COLO829 (cell line): ENCODE measurements around the gene LRCH1.
A peak's percentile ranks its signal among the peaks of the same experiment; 100 is the strongest.

Experiments used
- DNase-seq: peaks from one replicate; pipeline ENCODE4 v3.0.0; 2012; ENCODE audit warnings: low spot score

LRCH1 gene

DNA sequence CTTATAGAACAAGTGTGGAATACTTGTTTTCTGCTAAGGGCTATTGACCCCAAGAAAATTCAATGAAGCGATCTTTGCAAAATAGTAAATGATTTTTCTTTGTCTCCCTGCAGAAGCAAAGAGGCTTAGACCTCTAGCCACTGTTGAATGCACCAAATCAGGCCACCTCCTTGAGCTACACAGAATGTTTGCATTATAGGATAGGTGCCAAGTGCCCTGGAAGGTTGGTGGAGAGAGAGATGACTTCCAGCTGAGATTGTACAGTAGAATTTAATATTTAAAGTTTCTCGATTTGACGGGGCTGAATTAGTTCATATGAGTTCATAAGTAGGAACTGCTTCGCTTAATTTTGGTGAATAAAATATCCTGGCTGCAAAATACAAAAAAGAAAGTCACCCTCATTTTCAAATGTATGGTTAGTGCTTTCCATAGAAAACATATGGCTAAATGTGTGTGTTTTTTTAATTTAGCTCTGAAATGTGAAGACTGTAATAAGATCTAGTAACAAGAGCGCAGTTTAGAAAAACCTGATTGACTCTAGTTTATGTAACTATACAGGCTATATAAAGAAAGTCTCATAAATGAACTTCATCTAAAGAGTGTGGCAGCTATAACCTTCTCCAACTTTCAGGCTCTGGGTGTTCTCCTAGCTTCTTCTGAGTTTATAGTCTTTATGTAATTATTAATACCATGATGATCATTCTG, 41.6 kb downstream of the LRCH1 start:
- no peak for DNase-seq

DNA sequence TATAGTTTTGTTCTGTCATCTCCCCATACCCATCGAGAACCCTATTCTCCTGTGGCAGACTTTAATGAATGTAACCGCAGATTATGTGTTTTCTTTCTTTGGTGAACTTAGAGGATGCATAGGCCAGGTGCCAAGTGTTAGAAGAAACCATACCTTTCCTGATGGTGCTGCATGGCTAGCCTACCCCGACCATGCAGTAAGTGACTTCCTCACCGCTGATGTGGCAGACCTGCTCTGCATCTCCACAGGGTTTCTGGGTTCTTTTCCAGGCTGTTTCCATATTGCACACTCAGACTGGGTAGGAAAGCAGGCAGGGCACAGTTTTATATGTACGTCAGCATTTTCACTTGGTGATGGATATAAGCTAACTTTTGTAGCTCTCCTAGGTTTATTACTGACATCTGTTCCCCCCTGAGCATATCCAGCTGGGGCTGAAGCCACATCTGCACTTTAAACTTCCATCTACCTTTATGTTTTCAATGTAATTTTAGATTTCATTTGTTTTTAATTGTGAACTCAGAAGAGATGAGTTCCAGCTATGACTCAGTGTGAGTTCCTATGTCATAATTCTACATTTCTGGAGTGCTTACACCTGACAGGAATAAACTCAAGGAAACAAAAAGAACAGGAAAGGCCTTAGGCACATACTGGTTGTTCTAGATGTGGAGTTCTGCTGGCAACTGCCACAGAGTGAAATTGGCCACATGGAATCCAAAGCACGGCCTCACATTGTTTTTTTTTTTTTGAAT, 42.3 kb downstream of the LRCH1 start:
- DNase-seq = no peak

DNA sequence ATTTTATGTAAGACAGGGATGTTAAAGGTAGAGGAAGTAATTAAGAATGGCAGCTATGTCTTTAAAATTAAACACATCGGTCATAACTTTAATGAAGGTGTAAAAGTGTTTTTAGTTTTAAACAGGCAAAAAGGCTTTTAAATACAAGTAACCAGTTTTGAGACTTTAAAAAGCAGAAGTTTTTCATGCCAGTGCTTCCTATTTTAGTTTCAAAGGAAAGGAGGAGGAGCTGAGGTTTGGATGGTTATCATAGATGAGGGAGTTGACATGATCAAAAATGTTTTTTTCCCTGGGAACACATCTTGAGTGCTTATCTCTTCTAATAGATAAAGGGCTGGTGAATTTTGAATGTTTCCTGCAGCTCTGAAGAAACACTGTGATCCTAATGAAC, 42.9 kb downstream of the LRCH1 start:
- DNase-seq = no peak

DNA sequence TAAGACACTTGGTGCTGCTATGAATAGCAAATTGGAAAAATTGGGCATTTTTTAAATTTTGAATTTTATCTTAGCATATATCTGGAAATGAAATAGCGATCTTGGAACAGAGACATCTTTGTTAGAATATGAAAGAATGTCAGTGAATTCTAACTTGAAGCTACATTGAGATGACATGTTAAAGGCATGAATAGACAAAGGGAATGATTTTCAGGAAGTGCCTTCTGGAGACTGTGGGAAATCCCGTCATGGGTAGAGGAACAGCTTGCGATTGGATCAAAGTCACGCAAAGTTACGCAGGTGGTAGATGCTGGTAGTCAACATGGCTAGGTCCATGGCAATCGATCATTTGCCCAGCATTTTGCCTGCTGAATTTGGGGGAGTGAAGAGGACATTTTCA, 43.5 kb downstream of the LRCH1 start:
- DNase-seq = peak; percentile 81

DNA sequence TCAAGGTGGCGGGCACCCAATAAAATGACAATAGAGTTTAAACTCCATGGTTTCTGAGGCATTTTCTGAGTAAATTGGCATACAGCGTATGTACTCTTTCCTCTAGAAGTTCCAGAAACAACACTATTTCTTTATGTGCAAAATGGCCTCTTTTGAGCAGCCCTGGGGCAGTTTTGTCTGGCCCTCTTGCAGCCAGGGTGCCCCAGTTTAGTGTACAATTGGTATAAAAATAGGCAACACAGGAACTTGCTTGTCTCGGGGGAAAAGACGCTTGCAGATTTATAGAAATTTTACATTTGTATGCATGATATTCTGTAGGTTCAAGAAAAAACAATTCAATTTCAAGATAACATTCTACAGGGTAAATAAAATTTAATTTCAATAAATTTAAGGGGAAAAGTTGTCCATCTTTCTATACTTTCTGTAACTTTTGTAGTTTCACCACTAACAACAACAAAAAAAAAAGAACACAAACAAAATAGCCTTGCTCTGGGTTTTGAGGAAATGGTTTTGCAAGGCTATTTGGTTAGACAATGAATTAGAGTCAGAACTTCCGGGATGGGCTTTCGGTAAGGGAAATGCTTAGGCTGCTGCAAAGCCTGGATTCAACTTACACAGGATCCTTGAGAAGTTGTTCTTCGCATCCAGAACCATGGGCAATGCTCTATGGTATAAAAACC, 45.3 kb downstream of the LRCH1 start:
- DNase-seq = no peak

DNA sequence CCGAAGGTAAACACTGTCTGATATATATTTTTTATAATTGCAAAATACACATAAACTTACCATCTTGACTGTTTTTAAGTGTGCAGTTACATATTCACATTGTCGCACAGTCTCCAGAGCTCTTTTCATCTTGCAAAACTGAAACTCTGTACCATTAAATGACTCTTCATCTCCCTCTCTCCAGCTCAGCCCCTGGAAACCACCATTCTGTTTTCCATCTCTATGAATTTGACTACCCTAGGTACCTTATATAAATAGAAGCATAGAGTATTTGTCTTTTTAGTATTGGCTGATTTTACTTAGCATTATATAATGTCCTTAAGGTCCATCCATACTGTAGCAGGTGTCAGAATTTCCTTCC, 45.8 kb downstream of the LRCH1 start:
- no peak for DNase-seq

DNA sequence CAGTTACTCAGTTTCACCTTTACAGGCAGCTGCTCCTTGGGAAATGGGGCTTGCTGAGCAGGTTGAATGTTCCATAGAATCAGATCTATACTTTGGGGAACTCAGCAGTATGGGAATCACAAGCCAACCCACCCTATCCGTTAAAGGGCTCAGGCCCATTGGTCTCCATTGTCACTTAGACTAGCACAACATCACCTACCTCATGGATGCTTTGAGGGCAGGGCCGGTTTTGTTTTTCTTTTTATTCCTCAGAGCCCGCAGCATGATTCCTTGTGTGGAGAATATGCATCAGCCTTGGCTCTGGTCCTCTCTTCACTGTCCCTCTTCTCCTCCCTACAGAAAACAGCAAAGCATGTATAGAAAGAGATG, 48.0 kb downstream of the LRCH1 start:
- DNase-seq = no peak

DNA sequence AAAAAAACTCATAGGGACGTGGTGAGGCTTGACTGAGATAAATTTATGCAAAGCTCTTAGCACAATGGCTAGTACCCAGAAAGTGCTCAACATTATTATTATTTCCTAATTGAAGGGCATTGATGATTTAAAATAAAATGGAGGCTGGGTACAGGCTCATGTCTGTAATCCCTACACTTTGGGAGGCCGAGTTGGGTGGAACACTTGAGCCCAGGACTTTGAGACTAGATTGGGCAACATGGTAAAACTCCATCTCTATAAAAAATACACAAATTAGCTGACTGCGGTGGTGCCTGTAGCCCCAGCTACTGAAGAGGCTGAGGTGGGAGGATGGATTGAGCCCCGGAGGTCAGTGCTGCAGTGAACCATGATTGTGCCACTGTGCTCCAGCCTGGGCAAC, 49.6 kb downstream of the LRCH1 start:
- no peak for DNase-seq

DNA sequence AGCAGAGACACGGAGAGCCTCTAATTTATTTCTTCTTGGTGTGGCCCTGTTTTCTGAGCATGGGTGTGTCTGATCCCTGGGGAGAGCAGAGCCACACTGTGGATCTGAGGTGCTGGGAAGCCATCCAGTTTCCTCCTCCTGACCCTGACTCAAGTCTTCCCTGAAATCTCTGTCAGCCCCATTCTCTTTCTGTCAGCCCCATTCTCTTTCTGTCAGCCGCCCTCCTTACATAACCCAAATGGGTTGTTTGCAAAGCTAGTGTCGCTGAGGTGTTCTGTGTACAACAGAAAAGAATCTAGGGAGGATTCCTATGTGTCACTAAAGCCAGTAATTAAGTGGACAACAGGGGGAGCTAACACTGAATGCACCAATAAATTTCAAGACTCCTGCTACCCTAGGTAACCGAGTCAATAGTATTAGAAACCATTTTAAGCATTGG, 50.2 kb downstream of the LRCH1 start:
- DNase-seq = no peak

DNA sequence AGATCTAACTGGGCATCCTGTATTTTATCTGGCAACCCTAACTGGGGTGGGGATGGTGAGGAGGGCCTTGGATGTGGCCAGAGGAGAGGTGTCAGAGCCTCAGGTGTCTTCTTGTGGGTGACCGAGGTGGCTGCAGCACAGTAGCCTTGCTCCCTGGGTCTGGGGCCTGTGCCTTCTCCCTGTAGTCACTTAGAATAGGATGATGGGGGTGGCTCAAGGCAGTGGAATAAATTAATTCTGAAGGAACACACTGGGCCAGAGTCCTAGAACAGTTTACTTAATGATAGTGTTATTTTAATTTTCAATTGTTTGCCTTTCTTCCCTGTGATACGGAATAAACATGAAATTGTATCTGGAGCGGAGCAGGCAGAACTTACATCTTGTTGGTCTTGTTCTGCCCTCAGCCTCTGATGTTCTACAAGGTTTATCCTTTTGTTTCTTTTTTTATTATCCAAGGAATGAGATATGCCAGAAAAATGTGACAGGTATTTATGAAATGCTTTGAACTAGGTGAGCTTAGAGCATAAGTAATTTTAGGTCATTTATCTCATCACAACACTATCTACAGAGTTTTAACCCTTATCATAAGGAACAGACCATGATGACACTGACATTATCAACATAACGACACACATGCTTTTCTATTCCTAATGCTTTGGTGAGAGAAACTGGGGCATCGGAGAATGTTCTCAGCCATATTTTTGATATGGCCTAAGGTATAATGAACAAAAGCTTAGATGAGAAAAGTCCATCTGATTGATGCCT, 51.4 kb downstream of the LRCH1 start:
- no peak for DNase-seq

DNA sequence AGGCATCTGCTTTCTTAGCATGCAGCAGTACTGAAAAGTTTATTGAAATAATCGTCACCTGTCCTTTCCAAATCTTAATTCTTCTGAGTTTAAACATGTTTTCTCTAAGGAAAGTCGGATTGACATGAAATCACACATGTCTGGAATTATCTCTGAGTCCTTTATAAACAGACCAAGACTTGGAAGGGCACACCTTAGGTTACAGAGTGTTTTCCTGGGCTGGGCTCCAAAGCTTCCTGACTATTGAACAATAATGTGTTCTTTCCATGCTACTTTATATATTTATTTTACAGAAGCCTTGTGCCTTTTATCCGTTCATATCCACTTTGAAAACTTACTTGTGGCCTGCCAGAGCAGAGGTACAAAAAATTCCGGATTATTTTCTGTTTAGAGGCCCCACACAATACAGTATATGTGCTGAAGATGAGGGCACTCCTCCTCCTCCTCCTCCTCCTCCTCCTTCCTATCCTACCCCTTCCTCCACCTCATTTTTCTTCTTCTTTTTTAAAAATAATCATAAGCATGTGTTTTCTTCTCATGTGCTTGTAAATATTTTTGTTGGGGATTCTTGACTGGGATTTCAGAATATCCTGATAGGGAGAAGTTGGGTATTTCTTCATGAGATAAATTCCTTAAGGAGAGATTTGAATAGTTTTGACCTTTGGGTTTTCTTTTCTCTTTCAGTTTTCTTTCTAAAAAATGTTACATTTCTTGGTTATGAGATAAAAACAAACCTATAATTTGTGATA, 52.3 kb downstream of the LRCH1 start:
- no peak for DNase-seq

DNA sequence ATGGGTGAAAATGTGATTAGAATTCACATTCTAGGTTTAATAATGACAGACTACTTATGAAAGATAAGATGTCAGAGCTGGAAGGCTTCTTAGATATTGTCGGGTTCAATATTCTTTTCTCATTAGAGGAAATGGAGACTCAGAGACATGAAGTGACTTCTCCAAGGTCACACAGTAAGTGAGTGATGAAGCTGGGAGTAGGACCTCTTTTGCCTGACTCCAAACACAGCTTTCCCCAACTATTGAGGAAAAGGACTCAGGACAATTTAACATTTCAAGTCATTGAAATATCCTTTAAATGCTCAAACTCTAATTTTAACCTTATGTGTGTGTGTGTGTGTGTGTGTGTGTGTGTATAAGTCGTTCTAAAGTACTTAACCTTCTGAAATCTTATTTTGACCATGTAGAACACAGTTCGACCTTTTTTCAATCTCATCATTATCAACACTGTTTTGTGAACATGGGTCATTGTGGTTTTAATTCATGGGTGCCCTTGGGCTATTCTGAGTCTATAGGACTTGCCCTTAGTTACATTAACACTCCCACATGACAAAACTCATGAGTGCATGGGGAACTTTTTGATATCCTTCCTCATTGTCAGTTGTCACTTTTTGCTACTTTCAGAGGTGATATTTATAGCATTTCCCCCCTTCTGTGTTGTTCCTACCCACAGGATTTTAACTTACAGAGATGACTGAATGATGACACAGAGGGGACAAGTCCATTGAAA, 53.0 kb downstream of the LRCH1 start:
- peak; percentile 50 for DNase-seq

DNA sequence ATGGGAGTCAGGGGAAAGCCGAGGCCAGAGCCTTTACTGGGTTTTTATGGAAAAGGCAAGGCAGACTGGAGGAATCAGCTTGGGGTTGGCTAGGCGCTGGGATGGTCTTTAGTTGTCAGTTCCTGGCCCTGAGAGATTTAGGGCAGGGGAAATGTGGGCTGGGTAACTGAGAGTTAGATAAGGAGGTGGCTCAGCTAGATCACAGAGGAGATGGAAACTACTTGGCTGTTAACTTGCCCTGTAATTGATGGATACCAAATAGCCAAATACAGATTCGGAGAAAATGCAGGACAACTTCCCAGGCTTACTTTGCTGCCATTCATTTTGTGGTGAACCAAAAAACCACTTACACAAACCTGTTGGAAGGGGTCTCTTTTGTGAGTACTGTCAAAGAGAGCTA, 54.0 kb downstream of the LRCH1 start:
- no peak for DNase-seq

DNA sequence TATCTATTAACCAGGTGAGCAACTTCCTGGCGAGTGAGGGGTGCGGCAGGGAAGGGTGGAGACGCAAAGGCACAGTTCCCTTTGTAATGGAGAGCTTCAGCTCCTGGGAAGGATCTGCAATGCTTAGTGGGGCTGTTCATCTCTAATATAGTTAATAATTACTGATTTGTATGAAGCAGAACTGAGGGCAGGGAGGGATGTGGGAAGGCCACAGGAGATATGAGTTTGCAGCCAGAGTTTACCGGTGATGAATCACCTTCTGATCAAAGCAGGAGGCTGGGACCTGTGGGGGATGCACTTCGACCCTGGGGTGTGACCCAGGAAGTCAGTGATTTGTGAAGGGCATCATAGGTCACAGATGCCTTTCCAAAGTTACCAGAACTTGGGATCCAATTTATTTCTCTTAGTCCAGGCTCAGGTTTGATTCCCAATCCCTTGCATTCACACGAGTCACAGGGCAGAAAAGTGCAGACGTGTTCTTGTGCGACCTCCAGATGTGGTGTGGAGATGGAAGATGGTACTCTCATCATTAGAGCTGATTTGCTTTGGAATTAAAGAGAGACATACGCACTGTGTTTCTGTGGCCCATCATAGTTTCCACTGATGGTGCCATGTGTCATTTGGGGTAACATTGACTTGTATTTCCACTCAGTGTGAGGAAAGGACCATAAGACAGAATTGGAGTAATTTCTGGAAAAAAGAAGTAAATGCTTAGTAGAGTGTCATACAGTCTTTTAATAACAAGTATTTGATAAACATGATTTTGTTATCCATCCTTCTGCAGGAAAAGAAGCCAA, 55.0 kb downstream of the LRCH1 start:
- no peak for DNase-seq

DNA sequence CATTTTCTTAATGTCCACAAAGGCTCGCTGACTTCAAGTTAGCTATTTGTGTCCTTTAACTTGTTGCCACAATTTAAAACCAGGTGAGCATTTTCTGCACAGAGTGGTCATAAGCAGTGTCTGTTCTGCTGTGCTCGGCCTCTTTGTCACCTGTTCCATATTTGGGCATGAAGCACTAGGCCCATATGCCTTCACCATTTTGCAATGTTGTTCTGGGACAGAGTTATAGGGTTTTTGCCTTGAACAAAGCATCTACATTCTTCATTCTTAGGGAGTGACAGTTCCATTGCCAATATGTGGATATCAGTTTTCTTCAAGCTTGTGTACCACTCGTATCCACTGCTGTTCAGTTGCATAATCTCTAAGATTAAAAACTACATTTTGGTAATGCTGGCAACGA, 56.1 kb downstream of the LRCH1 start:
- DNase-seq = no peak

DNA sequence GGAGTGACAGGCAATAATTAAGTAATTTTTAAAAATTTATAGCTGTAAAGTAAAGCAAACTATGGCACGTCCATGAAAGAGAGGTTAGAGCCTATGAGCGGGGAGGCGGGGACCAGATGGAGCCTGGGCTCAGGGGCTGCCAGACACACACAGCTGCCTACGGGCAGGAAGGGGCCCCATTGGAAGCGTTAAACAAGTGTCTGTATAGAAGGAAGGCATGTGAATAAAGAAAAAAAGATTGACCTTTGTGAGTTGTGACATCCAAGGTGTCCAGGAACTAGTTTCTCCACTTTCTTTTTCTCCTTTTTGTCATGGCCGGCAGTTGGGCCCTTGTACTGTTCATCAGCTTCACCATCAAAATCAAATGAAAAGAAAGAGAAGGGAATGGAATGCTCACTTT, 56.8 kb downstream of the LRCH1 start:
- DNase-seq = no peak

DNA sequence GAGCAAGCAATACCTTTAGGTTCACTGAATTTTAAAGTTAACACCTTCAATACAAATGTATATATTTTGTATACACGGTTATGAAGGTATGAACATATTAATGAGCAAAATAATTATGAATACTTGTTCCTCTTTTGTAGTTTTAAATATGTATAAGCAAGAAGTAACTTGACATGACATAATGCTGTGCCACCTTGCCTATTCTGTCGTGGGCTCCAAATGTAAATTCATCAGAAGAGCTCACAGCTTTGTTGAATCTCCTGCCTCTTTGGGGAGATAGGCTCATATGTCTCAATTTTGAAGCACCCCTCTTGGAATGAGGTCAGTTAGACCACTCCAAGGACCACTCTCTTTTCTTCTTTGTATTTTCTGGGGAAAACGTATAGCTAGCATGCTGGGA, 59.3 kb downstream of the LRCH1 start:
- no peak for DNase-seq

DNA sequence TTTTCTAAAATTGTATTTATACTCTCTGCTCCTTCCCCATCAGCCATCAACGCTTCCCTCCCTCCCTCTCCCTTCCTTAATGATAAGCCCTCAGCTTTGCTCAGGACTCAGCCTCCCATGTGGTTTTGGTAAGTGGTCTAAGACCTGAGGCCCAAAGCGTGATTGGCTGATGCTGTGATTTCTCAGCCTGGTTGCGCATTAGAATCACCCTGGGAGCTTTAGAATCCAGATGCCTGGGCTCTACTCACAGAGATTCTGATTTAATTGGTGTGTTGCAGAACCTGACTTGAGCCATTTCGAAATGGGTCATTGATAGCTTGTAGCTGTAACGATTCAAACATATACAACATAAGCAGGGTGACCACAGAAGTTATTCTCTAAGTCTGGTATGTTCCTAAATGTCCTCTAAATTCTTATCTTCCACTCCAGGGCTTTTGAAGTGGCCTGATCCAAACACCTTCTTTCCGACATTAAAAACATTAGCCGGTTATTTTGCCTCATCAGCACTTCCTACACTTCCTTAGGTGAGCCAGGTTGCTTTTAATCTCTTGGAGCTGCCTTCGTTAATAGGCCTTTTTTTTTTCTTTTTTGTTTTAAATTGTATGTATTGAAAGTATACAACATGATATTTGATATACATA, 60.6 kb downstream of the LRCH1 start:
- no peak for DNase-seq

DNA sequence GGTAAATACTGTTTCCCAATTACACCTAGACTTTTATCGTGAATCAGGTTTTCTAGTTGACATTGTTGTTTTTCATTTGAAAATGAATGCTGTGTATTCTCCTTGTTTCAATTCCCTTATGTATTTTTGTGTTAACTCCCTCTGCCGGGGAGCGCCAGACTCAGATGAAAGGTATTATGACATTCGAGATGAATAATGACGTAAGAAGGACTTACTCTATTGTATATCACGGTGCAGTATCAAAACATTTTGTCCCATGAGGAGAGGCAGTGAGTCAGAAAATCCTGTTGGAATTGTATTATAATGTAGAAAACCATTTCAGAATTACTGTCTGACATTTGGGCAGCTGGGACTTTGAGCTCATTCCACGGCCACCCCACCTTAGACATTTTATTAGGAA, 61.6 kb downstream of the LRCH1 start:
- DNase-seq = no peak
